Endothelial cell of umbilical vein (primary cell): Measurements from ENCODE around the gene PPP1R7. TPM values are rescaled to one million over a fixed set of nuclear protein-coding genes. Genes with fewer than 3 reads are reported as not detected.

ENCODE experiments used
- BruUV-seq: library from RNA; stranded (reverse); fragments of 400-500 nt; replicated peaks from 2 replicates; lab custom pipeline; 2021; lab: Mats Ljungman, UMichigan
- CTCF ChIA-PET: fragments of 300-600, 350-600 bp; sonication (Branson Sonifier 250); formaldehyde crosslinking; loops from one replicate; lab custom pipeline; 2021; ENCODE audit warnings: antibody characterized with exemption, inconsistent platforms; lab: Charles Lee
- POLR2A ChIA-PET: fragments of 300-600, 350-600 bp; sonication (Branson Sonifier 250); formaldehyde crosslinking; loops from one replicate; lab custom pipeline; 2021; ENCODE audit warnings: antibody characterized with exemption, inconsistent platforms; lab: Charles Lee
- DNase-seq: peaks from one replicate; pipeline ENCODE4 v3.0.0-alpha.2; 2011; ENCODE audit warnings: low read depth, low spot score
- FAIRE-seq: peaks from 2 replicates; lab custom pipeline; 2011; peaks lifted over from hg19 to GRCh38; lab: Jason Lieb, UNC
- H2AFZ ChIP-seq: 2 replicates; pipeline ENCODE4 v1.6.0; 2012; ENCODE audit warnings: low read depth, low read length, control low read depth, inconsistent platforms
- H3K27ac ChIP-seq: 2 replicates; pipeline ENCODE4 v1.5.1; 2011; ENCODE audit warnings: low read depth, mild to moderate bottlenecking, control low read depth, low read length, moderate library complexity; ENCODE audit not compliant: insufficient read depth
- H3K27me3 ChIP-seq, 2 experiments: 2 replicates each; pipeline versions ENCODE4 v1.6.0 to v1.6.1; 2011; ENCODE audit warnings: low read length in 2 of 2, mixed read lengths in 1 of 2; ENCODE audit not compliant: control insufficient read depth in 2 of 2, insufficient read depth in 2 of 2
- H3K36me3 ChIP-seq, 2 experiments: 2 replicates in 1 of 2; 3 replicates in 1 of 2; pipeline ENCODE4 v1.5.1; 2011; ENCODE audit warnings: low read length in 2 of 2, mild to moderate bottlenecking in 1 of 2, moderate library complexity in 1 of 2; ENCODE audit not compliant: control insufficient read depth in 2 of 2, insufficient read depth in 2 of 2; ENCODE audit errors: extremely low read depth in 1 of 2
- H3K4me1 ChIP-seq: 3 replicates; pipeline ENCODE4 v1.5.1; 2011; ENCODE audit warnings: mild to moderate bottlenecking, low read length; ENCODE audit not compliant: control insufficient read depth, insufficient read depth; ENCODE audit errors: extremely low read depth
- H3K4me2 ChIP-seq: 2 replicates; pipeline ENCODE4 v1.6.1; 2011; ENCODE audit warnings: low read length, control low read depth, mixed read lengths; ENCODE audit not compliant: insufficient read depth
- H3K4me3 ChIP-seq, 3 experiments: fragments of 200-600 bp in 1 of 3; sonication (generic), shearing (Covaris generic) in 1 of 3; replicated peaks in 1 of 3; 2 replicates each; pipeline ENCODE4 v1.5.1; 2011 to 2016; ENCODE audit warnings: control low read depth in 3 of 3, low read length in 3 of 3, mild to moderate bottlenecking in 2 of 3, inconsistent platforms in 1 of 3, low read depth in 1 of 3, moderate library complexity in 1 of 3; ENCODE audit not compliant: insufficient read depth in 1 of 3
- H3K79me2 ChIP-seq: 2 replicates; pipeline ENCODE4 v1.6.0; 2012; ENCODE audit warnings: low read length, inconsistent platforms; ENCODE audit not compliant: control insufficient read depth, insufficient read depth
- H3K9ac ChIP-seq: replicated peaks from 2 replicates; pipeline ENCODE3; 2011; ENCODE audit warnings: low read length, control low read depth; ENCODE audit not compliant: insufficient read depth; ENCODE audit errors: extremely low read depth
- H3K9me1 ChIP-seq: replicated peaks from 3 replicates; pipeline ENCODE4 v1.6.0; 2011; ENCODE audit warnings: mild to moderate bottlenecking, low read length; ENCODE audit not compliant: control insufficient read depth, insufficient read depth; ENCODE audit errors: extremely low read depth
- H3K9me3 ChIP-seq: replicated peaks from 2 replicates; pipeline ENCODE4 v1.5.1; 2012; ENCODE audit warnings: low read length, inconsistent platforms; ENCODE audit not compliant: control insufficient read depth, insufficient read depth
- H4K20me1 ChIP-seq: replicated peaks from 2 replicates; pipeline ENCODE3; 2011; ENCODE audit warnings: mild to moderate bottlenecking, low read length; ENCODE audit not compliant: control insufficient read depth, insufficient read depth; ENCODE audit errors: extremely low read depth
- EZH2 ChIP-seq: IDR thresholded peaks from 2 replicates; pipeline ENCODE4 v1.6.1; 2012; ENCODE audit warnings: borderline replicate concordance, low read depth, mild to moderate bottlenecking, moderate library complexity, low read length, inconsistent platforms; ENCODE audit not compliant: severe bottlenecking
- FOS ChIP-seq: IDR thresholded peaks from 2 replicates; pipeline ENCODE4 v1.6.1; 2011; ENCODE audit warnings: mild to moderate bottlenecking, low read length, moderate library complexity, borderline replicate concordance; ENCODE audit not compliant: insufficient read depth
- GATA2 ChIP-seq: IDR thresholded peaks from 2 replicates; pipeline ENCODE4 v1.7.0; 2011; ENCODE audit warnings: low read depth, mild to moderate bottlenecking, moderate library complexity, mixed read lengths, low read length; ENCODE audit not compliant: insufficient read length, insufficient read depth
- JUN ChIP-seq: IDR thresholded peaks from 2 replicates; pipeline ENCODE4 v1.6.1; 2011; ENCODE audit warnings: borderline replicate concordance, low read depth; ENCODE audit not compliant: insufficient read length, insufficient read depth
- MYC ChIP-seq: IDR thresholded peaks from one replicate; pipeline ENCODE4 v1.6.1; 2011; ENCODE audit warnings: mild to moderate bottlenecking, low read depth, low read length
- POLR2A ChIP-seq: IDR thresholded peaks from 2 replicates; pipeline ENCODE4 v1.6.1; 2012; ENCODE audit warnings: low read depth, mild to moderate bottlenecking, control low read depth, low read length
- POLR2AphosphoS5 ChIP-seq: IDR thresholded peaks from 2 replicates; pipeline ENCODE4 v1.6.1; 2012; ENCODE audit warnings: low read depth, mild to moderate bottlenecking, control low read depth, low read length, moderate library complexity; ENCODE audit not compliant: insufficient read depth
- dilution Hi-C: fragments of 300-500 bp; cut with MboI; formaldehyde crosslinking; loops from one replicate; pipeline ENCODE4 v1.15.0; 2019; ENCODE audit warnings: low sequenced_read_pairs; ENCODE audit not compliant: extremely low pct_ligation_motif_present
- intact Hi-C: fragments of 100-400 bp; cut with micrococcal nuclease; formaldehyde crosslinking; loops from one replicate; pipeline ENCODE4 v1.10.0; 2022
- polyA plus RNA-seq, 4 experiments: library from polyadenylated mRNA; depleted of rRNA in 3 of 4; stranded (reverse) in 3 of 4; unstranded in 1 of 4; fragments of >200 nt; gene quantifications; 2 replicates each; pipeline versions ENCODE4 v1.2.1 to v1.2.3, GENCODE V29; 2011 to 2012; ENCODE audit warnings: missing spikeins in 1 of 4
- total RNA-seq: library from RNA; stranded (reverse); gene quantifications from 2 replicates; pipeline ENCODE4 v1.2.3, GENCODE V29; 2021
- TF ChIP-seq, protein P1 (sequence below), 2 donors: IDR thresholded peaks; 1 replicate in 1 of 2; 2 replicates in 1 of 2; pipeline ENCODE4 v1.5.1; 2011; ENCODE audit warnings: low read length in 2 of 2, mild to moderate bottlenecking in 2 of 2, moderate library complexity in 2 of 2, control low read depth in 1 of 2, inconsistent platforms in 1 of 2, low read depth in 1 of 2; ENCODE audit not compliant: insufficient read depth in 1 of 2; ENCODE audit errors: extremely low read depth in 1 of 2
- TF ChIP-seq, protein P2 (sequence below): IDR thresholded peaks from 2 replicates; pipeline ENCODE4 v1.6.1; 2011; ENCODE audit not compliant: insufficient read depth, insufficient read length

Gene PPP1R7
- total and polyA plus RNA-seq, 2 donors (not counting 3 experiments of a cell fraction or from before 2014, with no cell fraction given), result 30.3 to 60.8 TPM

DNA sequence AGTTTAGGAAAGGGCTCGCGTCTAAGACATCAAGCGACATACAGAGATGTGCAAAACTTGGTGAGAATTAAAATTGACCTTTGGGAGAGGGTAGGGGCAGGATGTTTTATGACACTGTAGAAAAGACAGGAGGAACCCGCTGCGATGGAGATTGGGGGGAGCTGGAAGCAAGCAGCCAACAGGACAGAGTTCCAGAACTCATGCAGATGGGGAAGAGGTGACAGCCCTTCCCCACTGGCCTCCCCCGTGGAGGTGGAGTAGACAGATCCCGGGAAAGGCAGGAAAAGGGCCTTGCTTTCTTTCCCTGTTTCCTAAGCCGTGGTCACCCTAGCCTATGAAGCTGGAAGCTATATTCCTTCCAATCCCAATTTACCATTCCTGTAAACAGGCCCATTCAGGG is 77.3 kb downstream of the PPP1R7 start:
- no peak overlapping the region for H2AFZ ChIP-seq
- H3K27me3 ChIP-seq, result no peaks in the 10 kb centered on the region
- H3K36me3 ChIP-seq, result peaks cover 8 to 46% of the 10 kb centered on the region in 2 experiments
- no peaks in the 10 kb centered on the region for H3K9me1 ChIP-seq
- dilution Hi-C loops (no loop called here), intact Hi-C loops (no loop called here)
- no peaks in the 10 kb centered on the region for H3K9me3 ChIP-seq
- H3K4me3 ChIP-seq, result no peak overlapping the region
- BruUV-seq, result no TSS peak
- DNase-seq (no peak), FAIRE-seq (no peak)
- H4K20me1 ChIP-seq, result no peaks in the 10 kb centered on the region
- H3K79me2 ChIP-seq, result no peaks in the 10 kb centered on the region
- TF ChIP-seq, protein P1, sequence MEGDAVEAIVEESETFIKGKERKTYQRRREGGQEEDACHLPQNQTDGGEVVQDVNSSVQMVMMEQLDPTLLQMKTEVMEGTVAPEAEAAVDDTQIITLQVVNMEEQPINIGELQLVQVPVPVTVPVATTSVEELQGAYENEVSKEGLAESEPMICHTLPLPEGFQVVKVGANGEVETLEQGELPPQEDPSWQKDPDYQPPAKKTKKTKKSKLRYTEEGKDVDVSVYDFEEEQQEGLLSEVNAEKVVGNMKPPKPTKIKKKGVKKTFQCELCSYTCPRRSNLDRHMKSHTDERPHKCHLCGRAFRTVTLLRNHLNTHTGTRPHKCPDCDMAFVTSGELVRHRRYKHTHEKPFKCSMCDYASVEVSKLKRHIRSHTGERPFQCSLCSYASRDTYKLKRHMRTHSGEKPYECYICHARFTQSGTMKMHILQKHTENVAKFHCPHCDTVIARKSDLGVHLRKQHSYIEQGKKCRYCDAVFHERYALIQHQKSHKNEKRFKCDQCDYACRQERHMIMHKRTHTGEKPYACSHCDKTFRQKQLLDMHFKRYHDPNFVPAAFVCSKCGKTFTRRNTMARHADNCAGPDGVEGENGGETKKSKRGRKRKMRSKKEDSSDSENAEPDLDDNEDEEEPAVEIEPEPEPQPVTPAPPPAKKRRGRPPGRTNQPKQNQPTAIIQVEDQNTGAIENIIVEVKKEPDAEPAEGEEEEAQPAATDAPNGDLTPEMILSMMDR (IDR thresholded peaks at IDR 0.05; ENCODE audit: extremely low read depth in 1 of 2, insufficient read depth in 1 of 2, low read depth in 1 of 2, low read length in 2 of 2), result no peak
- TF ChIP-seq JUN, result no peak
- TF ChIP-seq, protein P2, sequence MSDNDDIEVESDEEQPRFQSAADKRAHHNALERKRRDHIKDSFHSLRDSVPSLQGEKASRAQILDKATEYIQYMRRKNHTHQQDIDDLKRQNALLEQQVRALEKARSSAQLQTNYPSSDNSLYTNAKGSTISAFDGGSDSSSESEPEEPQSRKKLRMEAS, result no peak
- TF ChIP-seq MYC, result no peak
- TF ChIP-seq POLR2AphosphoS5, result no peak
- no peak for TF ChIP-seq POLR2A
- no peak for TF ChIP-seq FOS
- no peak for TF ChIP-seq EZH2
- no peak for TF ChIP-seq GATA2
- no peak overlapping the region for H3K9ac ChIP-seq
- H3K4me1 ChIP-seq, result peaks cover 23% of the 10 kb centered on the region
- H3K4me2 ChIP-seq, result no peak overlapping the region
- no peak overlapping the region for H3K27ac ChIP-seq
- CTCF ChIA-PET, result interaction anchor here (1.2 kb wide), 1 partner anchor 313 kb away, joined by 3 read pairs; no protein-coding TSS in a partner anchor
- POLR2A ChIA-PET, result no interaction called here
